SHP77 (cell line): ENCODE data around the gene NTRK2.

ENCODE experiments used
- DNase-seq, 2 experiments: peaks; one replicate each; lab custom pipeline; 2025; lab: John Stamatoyannopoulos, UW

The NTRK2 gene

DNA sequence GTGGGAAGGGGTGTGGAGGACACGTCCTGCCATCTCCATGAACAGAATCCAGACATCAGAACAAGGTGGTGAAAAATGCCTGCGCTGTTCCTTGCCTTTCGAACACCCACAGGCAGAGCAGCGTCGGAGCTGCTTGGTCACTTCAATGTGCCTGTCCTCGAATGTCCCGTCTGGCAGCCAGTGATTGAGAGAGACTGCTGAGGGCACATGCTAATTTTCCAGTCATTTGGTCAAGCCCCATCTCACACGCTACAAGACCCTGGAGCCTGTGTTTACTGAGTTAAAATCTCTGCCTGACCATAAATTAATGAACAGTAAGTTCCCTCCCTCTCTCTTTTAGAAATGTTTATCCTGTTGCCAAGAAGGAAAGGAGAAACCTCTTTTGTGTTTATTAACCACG lies 149.3 kb downstream of the NTRK2 start:
- no peak for DNase-seq

GRCh38 chr9:84819491-84819991 lies 150.0 kb downstream of the NTRK2 start:
- DNase-seq, result no peak

GRCh38 chr9:84821431-84821830 lies 151.9 kb downstream of the NTRK2 start:
- DNase-seq, result no peak

DNA sequence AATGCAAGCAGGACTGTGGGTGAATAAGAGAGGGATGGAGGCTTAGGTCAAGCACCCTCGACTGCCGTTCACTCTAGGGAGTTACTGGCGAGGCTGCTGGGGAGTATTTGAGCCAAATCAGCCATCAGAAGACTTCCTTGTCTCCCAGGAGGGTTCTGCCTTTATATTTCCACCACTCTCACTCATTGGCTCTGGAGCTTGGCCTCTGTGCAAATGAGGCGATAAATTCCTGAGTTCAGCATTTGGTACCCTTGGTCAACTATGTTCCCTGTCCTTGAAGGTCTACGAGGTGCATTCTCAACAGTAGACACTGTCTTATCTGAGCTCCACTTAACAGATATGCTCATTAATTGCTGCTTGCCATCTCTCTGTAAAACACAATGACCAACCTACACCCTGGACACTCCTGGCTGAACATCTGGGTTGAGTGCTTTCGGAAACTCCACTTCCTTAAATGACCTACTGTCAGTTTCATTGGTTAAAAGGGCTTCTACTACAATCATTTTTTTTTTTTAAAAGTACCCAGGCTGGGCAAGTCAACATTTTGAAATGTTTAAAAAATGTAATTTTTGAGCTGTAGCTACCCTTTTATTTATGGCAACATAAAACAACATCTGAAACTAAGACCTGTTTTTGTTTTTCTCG lies 153.2 kb downstream of the NTRK2 start:
- no peak for DNase-seq

DNA sequence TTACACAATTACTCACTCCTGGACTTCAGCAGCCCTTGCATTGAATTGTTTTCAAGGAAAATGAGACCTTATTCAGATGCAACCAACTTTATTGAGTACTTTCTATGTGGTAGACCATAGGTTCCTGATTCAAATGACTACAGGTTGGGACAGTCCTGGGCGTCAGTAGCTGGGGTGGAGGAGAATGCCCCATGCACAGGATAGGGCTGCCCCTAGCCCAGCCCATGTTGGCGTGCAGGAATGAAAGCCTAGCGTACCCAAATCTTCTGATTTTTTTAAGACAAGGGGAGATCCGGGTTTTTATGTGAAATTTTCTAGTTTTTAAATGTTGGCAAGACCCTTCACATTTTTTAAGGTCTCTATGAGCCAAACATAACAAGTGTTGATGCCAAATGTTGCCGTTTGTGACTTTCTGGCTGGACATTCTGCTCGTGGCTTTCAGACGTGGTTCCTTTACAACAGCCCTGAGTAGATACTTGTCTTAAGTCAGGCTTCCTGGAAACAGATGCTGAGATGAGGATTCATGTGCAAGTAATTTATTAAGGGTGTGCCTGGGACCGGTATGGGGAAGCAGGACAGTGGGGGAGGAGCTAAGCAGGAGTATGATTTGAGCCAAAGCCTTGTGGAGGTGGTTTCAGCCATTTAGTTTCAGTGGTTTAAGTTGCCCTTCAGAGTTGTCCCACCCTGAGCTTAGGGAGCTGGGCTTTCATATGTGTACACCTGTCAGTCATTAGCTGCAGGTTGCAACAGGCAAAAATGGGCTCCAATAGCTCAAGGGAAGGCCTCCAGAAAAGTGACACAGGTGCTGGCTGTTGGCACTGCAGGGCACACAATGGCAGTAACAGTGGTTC lies 154.1 kb downstream of the NTRK2 start:
- no peak for DNase-seq

- DNase-seq, result no peak
Observed at GRCh38 chr9:84827216-84827765, 157.8 kb downstream of the NTRK2 start.

DNA sequence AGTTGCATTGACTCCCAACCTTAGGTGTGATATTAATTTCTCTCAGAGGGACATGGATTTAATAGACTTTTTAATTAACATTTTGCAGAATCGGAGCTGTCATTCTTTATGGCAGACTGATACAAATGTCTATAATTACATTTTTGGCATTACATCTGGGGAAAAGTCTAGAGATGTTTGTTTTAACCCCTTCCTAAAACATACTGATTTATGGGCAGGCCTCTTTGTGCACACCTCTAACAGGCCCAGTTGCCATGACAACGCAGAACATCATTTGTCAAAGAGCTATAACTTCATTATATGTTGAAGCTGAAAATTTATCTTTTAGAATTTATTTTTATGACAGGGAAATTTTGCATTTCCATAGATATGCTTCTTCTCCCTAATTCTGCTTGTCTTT lies 158.5 kb downstream of the NTRK2 start:
- DNase-seq, result no peak

GRCh38 chr9:84829471-84829870 lies 159.9 kb downstream of the NTRK2 start:
- no peak for DNase-seq

DNA sequence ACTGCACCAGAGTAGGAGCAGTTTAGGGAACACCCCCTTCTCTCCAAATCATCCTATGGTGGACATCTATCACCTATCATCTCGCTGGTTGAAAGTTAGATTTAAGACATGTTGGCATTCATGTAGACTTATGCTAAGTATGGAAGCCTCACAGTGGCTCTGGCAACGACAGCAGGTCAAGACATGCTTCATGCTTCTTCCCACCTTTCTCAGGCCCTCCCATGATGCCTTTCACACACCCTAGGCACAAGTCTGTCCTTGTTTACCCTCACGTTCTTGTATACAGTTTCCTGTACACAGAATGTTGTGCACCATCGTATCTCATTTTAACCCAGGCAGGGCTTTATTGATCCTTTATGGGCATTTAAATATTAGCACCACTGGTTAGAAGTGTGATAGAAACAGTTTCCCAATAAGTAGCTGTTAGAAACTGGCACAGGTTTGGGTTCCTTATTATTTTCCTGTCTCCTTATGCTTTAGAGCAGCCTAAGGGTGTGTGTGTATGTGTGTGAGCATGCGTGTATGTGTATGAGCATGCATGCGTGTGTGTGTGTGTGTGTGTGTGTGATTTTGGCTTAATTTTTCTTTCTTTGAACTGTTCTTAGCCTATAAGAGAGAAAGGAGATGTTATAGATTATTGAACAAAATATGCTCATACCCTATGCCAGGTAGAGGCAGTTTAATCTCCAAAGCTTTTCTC lies 160.6 kb downstream of the NTRK2 start:
- no peak for DNase-seq

- DNase-seq, result no peak
Observed at GRCh38 chr9:84831377-84831776, 161.8 kb downstream of the NTRK2 start.

DNA sequence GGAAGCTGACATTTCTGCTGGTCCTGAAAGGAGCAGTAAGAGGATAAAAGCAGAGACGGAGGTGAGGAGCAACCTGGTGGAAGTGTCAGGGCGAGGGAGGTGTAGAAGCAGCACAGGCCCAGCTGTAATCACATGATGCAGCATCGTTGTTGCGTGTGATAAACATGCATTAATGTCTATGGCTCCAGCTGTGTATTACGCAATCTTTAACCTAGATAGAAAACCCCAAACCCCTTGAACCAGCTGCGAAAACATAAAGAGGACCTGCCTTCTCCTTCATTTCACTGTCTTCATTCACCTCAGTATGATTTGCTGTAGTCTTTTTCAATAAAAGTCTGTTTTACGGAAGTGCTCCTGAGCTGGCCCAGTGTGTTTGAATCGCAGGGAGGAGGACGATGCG lies 162.9 kb downstream of the NTRK2 start:
- peak in 1 of 2 experiments; percentile 6 for DNase-seq

DNA sequence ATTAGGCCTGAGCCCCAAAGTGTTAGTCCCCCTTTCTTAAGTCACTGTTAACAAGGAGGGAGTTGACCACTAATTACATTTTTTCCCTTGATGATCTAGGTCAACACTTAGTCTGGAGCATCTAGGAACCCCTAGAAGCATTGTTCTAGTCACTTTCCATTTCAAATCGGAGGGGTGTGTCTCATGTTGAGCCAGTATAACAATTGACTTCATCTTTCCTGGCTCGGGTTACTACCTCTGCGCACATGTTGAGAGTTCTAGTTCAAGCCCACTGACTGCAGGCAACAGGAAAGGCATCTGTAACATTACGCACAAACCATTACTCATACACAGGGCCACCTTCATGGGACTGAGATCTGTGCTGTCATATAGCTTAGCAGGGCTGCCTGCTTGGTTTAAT lies 164.9 kb downstream of the NTRK2 start:
- no peak for DNase-seq

- DNase-seq, result no peak
Observed at GRCh38 chr9:84835745-84836144, 166.2 kb downstream of the NTRK2 start.

DNA sequence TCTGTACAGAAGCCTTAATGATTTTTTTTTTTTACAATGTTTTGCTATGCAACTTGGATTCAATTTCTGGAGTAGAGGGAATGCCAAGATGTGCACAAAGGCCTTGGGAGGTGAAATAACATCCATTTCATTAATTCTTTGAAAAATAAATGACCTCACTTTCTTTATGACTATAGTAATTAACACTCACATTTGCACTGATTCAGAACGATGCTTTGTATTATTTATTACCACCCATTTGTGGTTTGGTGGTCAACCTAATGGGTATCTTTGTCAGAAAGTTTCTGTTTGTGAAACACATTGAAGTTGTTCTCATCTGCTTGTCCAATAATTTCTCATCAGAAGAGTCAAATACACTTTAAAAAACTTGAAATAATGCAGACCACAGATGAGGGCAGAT lies 169.3 kb downstream of the NTRK2 start:
- DNase-seq, result no peak

- no peak for DNase-seq
Observed at GRCh38 chr9:84839541-84839940, 170.0 kb downstream of the NTRK2 start.

DNA sequence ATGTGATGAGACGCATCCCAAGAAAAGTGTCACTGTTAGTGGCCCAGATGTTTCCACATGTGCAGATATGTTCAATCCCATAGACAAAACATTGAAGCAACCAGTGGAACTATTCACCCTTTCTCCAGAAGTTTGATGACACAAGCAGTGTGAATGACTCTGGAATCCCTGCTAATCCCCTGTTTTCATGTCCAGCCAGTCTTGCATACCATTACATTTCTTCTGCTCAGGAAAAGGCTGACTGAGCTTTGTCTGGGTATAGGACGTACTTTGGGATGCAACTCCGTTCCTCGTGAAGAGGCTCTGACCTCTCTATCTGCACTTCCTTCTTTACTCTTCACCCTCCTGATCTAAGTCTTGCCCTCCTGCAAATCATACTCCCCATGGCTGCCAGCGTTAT lies 172.4 kb downstream of the NTRK2 start:
- DNase-seq, result no peak

- no peak for DNase-seq
Observed at GRCh38 chr9:84843175-84843824, 173.8 kb downstream of the NTRK2 start.

DNA sequence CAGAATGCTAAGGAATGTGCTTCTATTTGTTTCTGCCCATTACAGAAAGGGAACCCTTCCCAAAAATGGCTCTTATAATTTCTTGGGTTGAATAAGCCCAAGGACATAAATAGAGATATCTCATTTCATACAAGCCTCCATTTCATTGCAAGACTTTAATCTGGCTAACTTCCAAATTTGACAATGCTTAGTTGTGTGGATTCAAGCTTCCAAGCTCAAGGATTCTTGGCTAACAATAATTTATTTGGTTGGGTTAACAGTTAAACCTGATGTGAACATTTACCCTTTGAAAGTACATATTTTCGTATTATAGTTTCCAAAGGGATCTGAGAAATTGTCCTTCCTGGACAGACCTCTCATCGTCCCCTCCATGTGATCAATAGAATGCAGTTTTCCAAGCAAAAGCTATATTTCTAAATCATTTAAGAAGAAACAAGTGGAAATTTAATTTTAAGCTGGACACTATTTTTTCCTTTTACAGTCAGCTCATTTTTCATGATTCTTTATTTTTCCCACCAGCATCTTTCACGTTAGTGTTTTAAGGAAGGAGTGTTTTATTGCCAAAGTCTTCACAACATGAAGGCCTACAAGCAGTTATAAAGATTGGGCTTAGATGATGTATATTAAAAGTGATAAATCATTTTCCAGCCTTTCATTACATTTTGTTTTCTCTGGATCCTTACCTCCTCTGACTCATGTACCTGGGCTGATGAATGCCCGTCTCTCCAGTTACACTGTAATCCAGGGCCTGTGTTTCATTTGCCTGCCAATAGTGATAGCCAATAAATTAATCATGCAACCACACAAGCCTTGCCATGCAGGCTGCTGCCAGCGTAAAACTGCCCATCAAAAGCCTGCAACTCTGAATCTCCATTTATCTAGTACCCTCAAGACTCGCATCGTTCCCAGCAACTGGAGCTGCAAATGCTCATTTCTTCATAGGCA lies 176.7 kb downstream of the NTRK2 start:
- no peak for DNase-seq

DNA sequence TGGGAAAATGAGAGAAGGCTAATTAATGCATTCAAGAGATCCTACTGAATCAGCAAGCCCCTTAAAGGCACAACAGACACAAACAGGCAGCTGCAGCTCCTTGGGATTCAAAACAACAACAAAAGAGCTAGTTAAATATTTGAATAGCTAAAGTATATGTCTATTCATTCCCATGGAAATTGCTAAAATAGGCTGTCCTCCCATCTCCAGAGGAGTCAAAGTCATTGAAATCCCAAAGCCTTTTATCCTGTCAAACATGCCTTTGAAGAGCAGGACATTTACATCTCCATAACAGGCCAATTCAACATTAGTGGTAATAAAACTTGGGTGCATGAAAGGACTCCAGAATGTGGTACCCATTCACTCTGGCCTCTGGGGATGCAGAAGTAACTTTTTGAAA lies 177.4 kb downstream of the NTRK2 start:
- no peak for DNase-seq

- no peak for DNase-seq
Observed at GRCh38 chr9:84849049-84849448, 179.5 kb downstream of the NTRK2 start.
